ENCODE results near the gene ABHD12.

Gene ABHD12

DNA sequence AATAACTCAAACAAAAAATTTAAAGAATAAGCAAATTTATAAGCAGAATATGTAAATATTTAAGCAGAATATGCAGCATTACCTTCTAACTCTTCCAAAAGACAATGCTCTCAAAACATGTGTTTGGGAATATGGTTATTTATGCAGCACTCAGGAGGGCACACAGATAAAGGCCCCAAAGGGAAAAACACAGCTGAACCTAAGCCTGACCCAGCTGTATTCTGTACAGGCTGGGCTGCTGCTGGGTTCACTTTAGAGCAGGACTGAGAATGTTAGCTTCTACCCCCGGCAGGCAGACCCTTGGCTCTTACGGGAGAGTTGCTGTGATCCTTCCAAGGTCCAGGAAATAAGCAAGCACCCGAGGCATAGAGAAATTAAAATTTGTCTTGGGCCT is 37.3 kb downstream of the ABHD12 start:
- no peaks in the 10 kb centered on the region for H3K9me3 ChIP-seq (ENCODE audit: insufficient read depth, low read length)
- no peaks in the 10 kb centered on the region for H3K36me3 ChIP-seq (ENCODE audit: low read length)
- no peak overlapping the region for H3K9ac ChIP-seq (ENCODE audit: low read length)
- no peak overlapping the region for H3K4me3 ChIP-seq (ENCODE audit: insufficient read depth, low read length, poor library complexity, severe bottlenecking)
- H3F3A ChIP-seq (ENCODE audit: insufficient read depth) = no peaks in the 10 kb centered on the region
- no peaks in the 10 kb centered on the region for H3K9me2 ChIP-seq (replicated peaks; ENCODE audit: insufficient read depth, low read length)
- H3K79me2 ChIP-seq (ENCODE audit: insufficient read depth, low read length) = no peaks in the 10 kb centered on the region
- no peak overlapping the region for H2AFZ ChIP-seq (ENCODE audit: low read depth, low read length, severe bottlenecking)
- H3K4me2 ChIP-seq (ENCODE audit: low read depth, low read length, poor library complexity, severe bottlenecking) = no peak overlapping the region
- H3K27me3 ChIP-seq (ENCODE audit: low read length) = no peaks in the 10 kb centered on the region
- no peaks in the 10 kb centered on the region for H4K20me1 ChIP-seq (ENCODE audit: low read depth, low read length)
- H3K27ac ChIP-seq (ENCODE audit: low read depth, low read length) = no peak overlapping the region
- TF ChIP-seq EZH2phosphoT487 (conservative IDR thresholded peaks at IDR 0.05; ENCODE audit: low read length) = no peak
- TF ChIP-seq, protein P1, sequence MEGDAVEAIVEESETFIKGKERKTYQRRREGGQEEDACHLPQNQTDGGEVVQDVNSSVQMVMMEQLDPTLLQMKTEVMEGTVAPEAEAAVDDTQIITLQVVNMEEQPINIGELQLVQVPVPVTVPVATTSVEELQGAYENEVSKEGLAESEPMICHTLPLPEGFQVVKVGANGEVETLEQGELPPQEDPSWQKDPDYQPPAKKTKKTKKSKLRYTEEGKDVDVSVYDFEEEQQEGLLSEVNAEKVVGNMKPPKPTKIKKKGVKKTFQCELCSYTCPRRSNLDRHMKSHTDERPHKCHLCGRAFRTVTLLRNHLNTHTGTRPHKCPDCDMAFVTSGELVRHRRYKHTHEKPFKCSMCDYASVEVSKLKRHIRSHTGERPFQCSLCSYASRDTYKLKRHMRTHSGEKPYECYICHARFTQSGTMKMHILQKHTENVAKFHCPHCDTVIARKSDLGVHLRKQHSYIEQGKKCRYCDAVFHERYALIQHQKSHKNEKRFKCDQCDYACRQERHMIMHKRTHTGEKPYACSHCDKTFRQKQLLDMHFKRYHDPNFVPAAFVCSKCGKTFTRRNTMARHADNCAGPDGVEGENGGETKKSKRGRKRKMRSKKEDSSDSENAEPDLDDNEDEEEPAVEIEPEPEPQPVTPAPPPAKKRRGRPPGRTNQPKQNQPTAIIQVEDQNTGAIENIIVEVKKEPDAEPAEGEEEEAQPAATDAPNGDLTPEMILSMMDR (IDR thresholded peaks at IDR 0.05; ENCODE audit: insufficient read depth, low read length, poor library complexity, severe bottlenecking) = no peak

DNA sequence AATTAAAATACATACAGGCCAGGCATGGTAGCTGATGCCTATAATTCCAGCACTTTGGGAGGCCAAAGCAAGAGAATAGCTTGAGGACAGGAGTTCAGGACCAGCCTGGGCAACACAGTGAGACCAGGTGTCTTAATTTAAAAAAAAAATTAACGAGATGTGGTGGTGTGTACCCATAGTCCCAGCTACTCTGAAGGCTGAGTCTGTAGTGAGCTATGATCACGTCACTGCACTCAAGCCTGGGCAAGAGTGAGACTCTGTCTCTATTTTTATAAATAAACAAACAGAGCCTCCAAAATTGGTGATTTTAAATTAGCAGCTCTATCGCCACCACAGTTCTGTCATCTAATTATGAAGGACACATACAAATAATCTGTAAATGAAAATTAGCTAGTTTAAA is 37.9 kb downstream of the ABHD12 start:
- Histone ChIP-seq H3K9me2 (replicated peaks; ENCODE audit: insufficient read depth, low read length) (no peaks in the 10 kb centered on the region), H3K36me3 (ENCODE audit: low read length) (no peaks in the 10 kb centered on the region), H4K20me1 (ENCODE audit: low read depth, low read length) (no peaks in the 10 kb centered on the region), H3K9ac (ENCODE audit: low read length) (no peak overlapping the region), H3K9me3 (ENCODE audit: insufficient read depth, low read length) (no peaks in the 10 kb centered on the region), H3K79me2 (ENCODE audit: insufficient read depth, low read length) (no peaks in the 10 kb centered on the region), H3F3A (ENCODE audit: insufficient read depth) (no peaks in the 10 kb centered on the region), H3K4me2 (ENCODE audit: low read depth, low read length, poor library complexity, severe bottlenecking) (no peak overlapping the region), H3K27ac (ENCODE audit: low read depth, low read length) (no peak overlapping the region), H3K27me3 (ENCODE audit: low read length) (no peaks in the 10 kb centered on the region), H2AFZ (ENCODE audit: low read depth, low read length, severe bottlenecking) (no peak overlapping the region), H3K4me3 (ENCODE audit: insufficient read depth, low read length, poor library complexity, severe bottlenecking) (no peak overlapping the region)
- TF ChIP-seq, protein P1 (IDR thresholded peaks at IDR 0.05; ENCODE audit: insufficient read depth, low read length, poor library complexity, severe bottlenecking) = no peak
- TF ChIP-seq EZH2phosphoT487 (conservative IDR thresholded peaks at IDR 0.05; ENCODE audit: low read length) = no peak

DNA sequence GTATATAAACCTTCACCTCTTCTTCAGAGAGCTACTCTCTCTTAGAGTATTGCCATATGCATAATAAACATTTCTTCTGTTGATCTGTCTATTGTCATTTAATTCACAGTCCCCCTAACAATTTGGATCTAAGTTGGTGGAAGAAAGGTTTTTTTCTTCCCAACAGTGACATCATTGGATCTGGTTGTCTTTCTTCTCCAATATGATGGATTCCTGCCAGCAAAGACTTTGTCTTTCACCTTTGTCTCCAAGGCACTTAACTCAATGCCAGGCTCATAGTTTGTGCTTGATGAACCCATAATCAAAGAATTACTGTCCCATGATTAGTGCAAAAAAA is 39.6 kb downstream of the ABHD12 start:
- no peaks in the 10 kb centered on the region for H3K9me3 ChIP-seq (ENCODE audit: insufficient read depth, low read length)
- H3K27me3 ChIP-seq (ENCODE audit: low read length) = no peaks in the 10 kb centered on the region
- H3F3A ChIP-seq (ENCODE audit: insufficient read depth) = no peaks in the 10 kb centered on the region
- no peaks in the 10 kb centered on the region for H4K20me1 ChIP-seq (ENCODE audit: low read depth, low read length)
- no peaks in the 10 kb centered on the region for H3K79me2 ChIP-seq (ENCODE audit: insufficient read depth, low read length)
- H3K27ac ChIP-seq (ENCODE audit: low read depth, low read length) = no peak overlapping the region
- H2AFZ ChIP-seq (ENCODE audit: low read depth, low read length, severe bottlenecking) = no peak overlapping the region
- no peaks in the 10 kb centered on the region for H3K36me3 ChIP-seq (ENCODE audit: low read length)
- no peak for TF ChIP-seq EZH2phosphoT487 (conservative IDR thresholded peaks at IDR 0.05; ENCODE audit: low read length)
- TF ChIP-seq, protein P1 (IDR thresholded peaks at IDR 0.05; ENCODE audit: insufficient read depth, low read length, poor library complexity, severe bottlenecking) = no peak
- H3K4me2 ChIP-seq (ENCODE audit: low read depth, low read length, poor library complexity, severe bottlenecking) = no peak overlapping the region
- H3K9ac ChIP-seq (ENCODE audit: low read length) = no peak overlapping the region
- H3K9me2 ChIP-seq (replicated peaks; ENCODE audit: insufficient read depth, low read length) = no peaks in the 10 kb centered on the region
- H3K4me3 ChIP-seq (ENCODE audit: insufficient read depth, low read length, poor library complexity, severe bottlenecking) = no peak overlapping the region

DNA sequence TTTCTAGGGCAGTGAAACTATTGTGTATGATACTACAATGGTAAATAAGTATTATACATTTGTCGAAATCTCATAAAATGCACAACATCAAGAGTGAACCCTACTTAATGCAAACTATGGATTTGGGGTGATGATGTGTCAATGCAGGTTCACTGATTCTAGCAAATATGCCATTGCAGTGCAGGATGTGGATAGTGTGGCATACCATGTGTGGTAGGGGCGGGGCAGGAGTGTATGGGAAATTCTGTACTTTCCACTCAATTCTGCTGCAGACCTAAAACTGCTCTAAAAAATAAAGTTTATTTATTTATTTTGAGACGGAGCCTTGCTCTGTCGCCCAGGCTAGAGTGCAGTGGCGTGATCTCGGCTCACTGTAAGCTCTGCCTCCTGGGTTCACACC is 44.3 kb downstream of the ABHD12 start:
- Histone ChIP-seq H3K79me2 (ENCODE audit: insufficient read depth, low read length) (no peaks in the 10 kb centered on the region; the same call in 1 of the 2 replicates), H3K9me2 (replicated peaks; ENCODE audit: insufficient read depth, low read length) (no peaks in the 10 kb centered on the region)

More for the DNA sequence above, 44.3 kb downstream of the ABHD12 start:
- no peak overlapping the region for H3K4me3 ChIP-seq (ENCODE audit: insufficient read depth, low read length, poor library complexity, severe bottlenecking)
- H3K27me3 ChIP-seq (ENCODE audit: low read length) = no peaks in the 10 kb centered on the region
- H3K4me2 ChIP-seq (ENCODE audit: low read depth, low read length, poor library complexity, severe bottlenecking) = no peak overlapping the region
- no peak overlapping the region for H3K9ac ChIP-seq (ENCODE audit: low read length)
- no peak overlapping the region for H2AFZ ChIP-seq (ENCODE audit: low read depth, low read length, severe bottlenecking)
- no peak overlapping the region for H3K27ac ChIP-seq (ENCODE audit: low read depth, low read length)
- TF ChIP-seq, protein P1 (IDR thresholded peaks at IDR 0.05; ENCODE audit: insufficient read depth, low read length, poor library complexity, severe bottlenecking) = no peak
- TF ChIP-seq EZH2phosphoT487 (conservative IDR thresholded peaks at IDR 0.05; ENCODE audit: low read length) = no peak
- H3K36me3 ChIP-seq (ENCODE audit: low read length) = no peaks in the 10 kb centered on the region
- no peaks in the 10 kb centered on the region for H4K20me1 ChIP-seq (ENCODE audit: low read depth, low read length)
- H3F3A ChIP-seq (ENCODE audit: insufficient read depth) = no peaks in the 10 kb centered on the region
- no peaks in the 10 kb centered on the region for H3K9me3 ChIP-seq (ENCODE audit: insufficient read depth, low read length)

All from SU-DHL-6 (cell line).